ENCODE data around the gene GSX2. TPM values are rescaled to one million over a fixed set of nuclear protein-coding genes. Genes with fewer than 3 reads are reported as not detected.

Gene GSX2
- total RNA-seq, 8 experiments from 2014 or later = 0.14 to 0.57 (median 0.33) TPM; not detected in 5

Other genes with a start within 250 kb of the GSX2 start
- 10 to 100 TPM; 10.8 to 31.1 (median 13.0) TPM for gene CHIC2, start 35.6 kb upstream of the GSX2 start, total RNA-seq
- 10 to 100 TPM in 2 of 8 experiments, 1 to 10 TPM in 3, under 1 TPM in 3; 0.11 to 37.4 (median 2.9) TPM for gene PDGFRA, start 129.1 kb downstream of the GSX2 start, total RNA-seq